Measurements from ENCODE around the gene MTCP1. TPM values are rescaled to one million over a fixed set of nuclear protein-coding genes. Genes with fewer than 3 reads are reported as not detected.

Gene MTCP1
- total and polyA plus RNA-seq, 9 of the 15 experiments (the other 6 are each of a cell fraction or from before 2014, with no cell fraction given) = 12.7 to 28.0 (median 22.9) TPM

GRCh38 chrX:155023907-155024833, 46.8 kb downstream of the MTCP1 start (continued):
- TF ChIP-seq, protein P1, sequence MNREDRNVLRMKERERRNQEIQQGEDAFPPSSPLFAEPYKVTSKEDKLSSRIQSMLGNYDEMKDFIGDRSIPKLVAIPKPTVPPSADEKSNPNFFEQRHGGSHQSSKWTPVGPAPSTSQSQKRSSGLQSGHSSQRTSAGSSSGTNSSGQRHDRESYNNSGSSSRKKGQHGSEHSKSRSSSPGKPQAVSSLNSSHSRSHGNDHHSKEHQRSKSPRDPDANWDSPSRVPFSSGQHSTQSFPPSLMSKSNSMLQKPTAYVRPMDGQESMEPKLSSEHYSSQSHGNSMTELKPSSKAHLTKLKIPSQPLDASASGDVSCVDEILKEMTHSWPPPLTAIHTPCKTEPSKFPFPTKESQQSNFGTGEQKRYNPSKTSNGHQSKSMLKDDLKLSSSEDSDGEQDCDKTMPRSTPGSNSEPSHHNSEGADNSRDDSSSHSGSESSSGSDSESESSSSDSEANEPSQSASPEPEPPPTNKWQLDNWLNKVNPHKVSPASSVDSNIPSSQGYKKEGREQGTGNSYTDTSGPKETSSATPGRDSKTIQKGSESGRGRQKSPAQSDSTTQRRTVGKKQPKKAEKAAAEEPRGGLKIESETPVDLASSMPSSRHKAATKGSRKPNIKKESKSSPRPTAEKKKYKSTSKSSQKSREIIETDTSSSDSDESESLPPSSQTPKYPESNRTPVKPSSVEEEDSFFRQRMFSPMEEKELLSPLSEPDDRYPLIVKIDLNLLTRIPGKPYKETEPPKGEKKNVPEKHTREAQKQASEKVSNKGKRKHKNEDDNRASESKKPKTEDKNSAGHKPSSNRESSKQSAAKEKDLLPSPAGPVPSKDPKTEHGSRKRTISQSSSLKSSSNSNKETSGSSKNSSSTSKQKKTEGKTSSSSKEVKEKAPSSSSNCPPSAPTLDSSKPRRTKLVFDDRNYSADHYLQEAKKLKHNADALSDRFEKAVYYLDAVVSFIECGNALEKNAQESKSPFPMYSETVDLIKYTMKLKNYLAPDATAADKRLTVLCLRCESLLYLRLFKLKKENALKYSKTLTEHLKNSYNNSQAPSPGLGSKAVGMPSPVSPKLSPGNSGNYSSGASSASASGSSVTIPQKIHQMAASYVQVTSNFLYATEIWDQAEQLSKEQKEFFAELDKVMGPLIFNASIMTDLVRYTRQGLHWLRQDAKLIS (CRISPR knock-in tag; IDR thresholded peaks at IDR 0.05) = no peak
- TF ChIP-seq RBBP5 (IDR thresholded peaks at IDR 0.05; ENCODE audit: borderline replicate concordance, insufficient read depth, low read length, poor library complexity, severe bottlenecking) (no peak), HCFC1 (IDR thresholded peaks at IDR 0.05; ENCODE audit: low read depth, low read length) (no peak), THRAP3 (IDR thresholded peaks at IDR 0.05; ENCODE audit: borderline replicate concordance) (no peak), MEIS2 (IDR thresholded peaks at IDR 0.05; ENCODE audit: partially characterized antibody) (peak; percentile 42), EWSR1 (IDR thresholded peaks at IDR 0.05; ENCODE audit: borderline replicate concordance, low read depth, partially characterized antibody) (no peak), FOXA1 (IDR thresholded peaks at IDR 0.05; ENCODE audit: borderline replicate concordance) (no peak), POLR3A (IDR thresholded peaks at IDR 0.05; ENCODE audit: borderline replicate concordance, extremely low read depth, insufficient read depth, insufficient read length) (no peak), TCF3 (CRISPR knock-in tag; IDR thresholded peaks at IDR 0.05) (peak; percentile 7; the same call in 1 of the 2 replicates), RCOR1 (IDR thresholded peaks at IDR 0.05; ENCODE audit: borderline replicate concordance in 1 of 2, low read depth in 2 of 2, low read length in 2 of 2) (no peak), FOXA3 (CRISPR knock-in tag; conservative IDR thresholded peaks at IDR 0.05 in 1 of 2, IDR thresholded peaks at IDR 0.05 in 1 of 2) (no peak), PBX2 (CRISPR knock-in tag; IDR thresholded peaks at IDR 0.05; ENCODE audit: low read depth) (no peak), PBX2 (tag; conservative IDR thresholded peaks at IDR 0.05; ENCODE audit: low read depth) (no peak), SNAPC5 (CRISPR knock-in tag; IDR thresholded peaks at IDR 0.05) (no peak), PCBP2 (IDR thresholded peaks at IDR 0.05; ENCODE audit: low read depth, low read length, poor library complexity, severe bottlenecking) (no peak)
- TF ChIP-seq, protein P2, sequence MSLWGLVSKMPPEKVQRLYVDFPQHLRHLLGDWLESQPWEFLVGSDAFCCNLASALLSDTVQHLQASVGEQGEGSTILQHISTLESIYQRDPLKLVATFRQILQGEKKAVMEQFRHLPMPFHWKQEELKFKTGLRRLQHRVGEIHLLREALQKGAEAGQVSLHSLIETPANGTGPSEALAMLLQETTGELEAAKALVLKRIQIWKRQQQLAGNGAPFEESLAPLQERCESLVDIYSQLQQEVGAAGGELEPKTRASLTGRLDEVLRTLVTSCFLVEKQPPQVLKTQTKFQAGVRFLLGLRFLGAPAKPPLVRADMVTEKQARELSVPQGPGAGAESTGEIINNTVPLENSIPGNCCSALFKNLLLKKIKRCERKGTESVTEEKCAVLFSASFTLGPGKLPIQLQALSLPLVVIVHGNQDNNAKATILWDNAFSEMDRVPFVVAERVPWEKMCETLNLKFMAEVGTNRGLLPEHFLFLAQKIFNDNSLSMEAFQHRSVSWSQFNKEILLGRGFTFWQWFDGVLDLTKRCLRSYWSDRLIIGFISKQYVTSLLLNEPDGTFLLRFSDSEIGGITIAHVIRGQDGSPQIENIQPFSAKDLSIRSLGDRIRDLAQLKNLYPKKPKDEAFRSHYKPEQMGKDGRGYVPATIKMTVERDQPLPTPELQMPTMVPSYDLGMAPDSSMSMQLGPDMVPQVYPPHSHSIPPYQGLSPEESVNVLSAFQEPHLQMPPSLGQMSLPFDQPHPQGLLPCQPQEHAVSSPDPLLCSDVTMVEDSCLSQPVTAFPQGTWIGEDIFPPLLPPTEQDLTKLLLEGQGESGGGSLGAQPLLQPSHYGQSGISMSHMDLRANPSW (CRISPR knock-in tag; IDR thresholded peaks at IDR 0.05) = no peak
